GM18858 (cell line): ENCODE measurements around the gene LRMDA.

Experiments used
- ATAC-seq: cut with Tn5 transposase; IDR thresholded peaks from one replicate; pipeline ENCODE4 v1.9.1; 2021; ENCODE audit not compliant: unreplicated experiment

The LRMDA gene

GRCh38 chr10:75884808-75885207 lies 453.4 kb downstream of the LRMDA start:
- no peak for ATAC-seq

- ATAC-seq: no peak
These were observed 455.9 kb downstream of the LRMDA start for GRCh38 chr10:75887369-75887768.

GRCh38 chr10:75887992-75888680 lies 456.7 kb downstream of the LRMDA start:
- ATAC-seq: no peak

- ATAC-seq: no peak
These were observed 457.6 kb downstream of the LRMDA start for GRCh38 chr10:75889051-75889450.

- ATAC-seq: no peak
These were observed 463.3 kb downstream of the LRMDA start for GRCh38 chr10:75894761-75895160.

GRCh38 chr10:75895259-75895658 lies 463.8 kb downstream of the LRMDA start:
- ATAC-seq: no peak

- ATAC-seq: no peak
These were observed 468.5 kb downstream of the LRMDA start for GRCh38 chr10:75899816-75900390.

GRCh38 chr10:75902816-75903215 lies 471.4 kb downstream of the LRMDA start:
- no peak for ATAC-seq

GRCh38 chr10:75904499-75905283 lies 473.3 kb downstream of the LRMDA start:
- ATAC-seq: no peak

- no peak for ATAC-seq
These were observed 474.1 kb downstream of the LRMDA start for GRCh38 chr10:75905490-75905889.

GRCh38 chr10:75910032-75910431 lies 478.6 kb downstream of the LRMDA start:
- no peak for ATAC-seq

- ATAC-seq: no peak
These were observed 480.0 kb downstream of the LRMDA start for GRCh38 chr10:75911426-75911825.

- ATAC-seq: no peak
These were observed 485.5 kb downstream of the LRMDA start for GRCh38 chr10:75916906-75917305.

- ATAC-seq: no peak
These were observed 488.5 kb downstream of the LRMDA start for GRCh38 chr10:75919913-75920312.

GRCh38 chr10:75922435-75922834 lies 491.0 kb downstream of the LRMDA start:
- no peak for ATAC-seq

GRCh38 chr10:75924309-75924902 lies 493.0 kb downstream of the LRMDA start:
- ATAC-seq: no peak

GRCh38 chr10:75925999-75926398 lies 494.6 kb downstream of the LRMDA start:
- ATAC-seq: no peak

- no peak for ATAC-seq
These were observed 495.3 kb downstream of the LRMDA start for GRCh38 chr10:75926763-75927162.

GRCh38 chr10:75928231-75928630 lies 496.8 kb downstream of the LRMDA start:
- no peak for ATAC-seq

- ATAC-seq: no peak
These were observed 498.3 kb downstream of the LRMDA start for GRCh38 chr10:75929630-75930161.

- ATAC-seq: no peak
These were observed 501.5 kb downstream of the LRMDA start for GRCh38 chr10:75932921-75933320.
